HG03521 (cell line): ENCODE measurements around the gene CHD9.
"Not testable (repeated sequence)": the region's sequence is repeated elsewhere in the genome, so short reads cannot be mapped to it uniquely, and the experiment has no call there.

Source experiments
- ATAC-seq: cut with Tn5 transposase; IDR thresholded peaks from one replicate; pipeline ENCODE4 v1.9.1; 2021; ENCODE audit warnings: mild to moderate bottlenecking, moderate library complexity; ENCODE audit not compliant: unreplicated experiment

Gene CHD9

DNA sequence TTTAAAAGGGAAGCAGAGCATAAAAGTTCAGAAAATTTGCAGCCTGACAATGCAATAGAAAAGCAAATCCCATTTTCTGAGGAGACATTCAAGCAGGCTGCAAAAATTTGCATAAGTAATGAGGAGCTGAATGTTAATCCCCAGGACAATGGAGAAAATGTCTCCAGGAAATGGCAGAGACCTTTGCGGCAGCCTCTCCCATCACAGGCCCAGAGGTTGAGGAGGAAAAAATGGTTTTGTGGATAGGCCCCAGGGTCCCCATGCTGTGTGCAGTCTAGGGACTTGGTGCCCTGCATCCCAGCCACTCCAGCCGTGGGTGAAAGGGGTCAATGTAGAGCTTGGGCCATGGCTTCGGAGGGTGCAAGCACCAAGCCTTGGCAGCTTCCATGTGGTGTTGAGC is 19.5 kb downstream of the CHD9 start:
- ATAC-seq: not testable (repeated sequence)

DNA sequence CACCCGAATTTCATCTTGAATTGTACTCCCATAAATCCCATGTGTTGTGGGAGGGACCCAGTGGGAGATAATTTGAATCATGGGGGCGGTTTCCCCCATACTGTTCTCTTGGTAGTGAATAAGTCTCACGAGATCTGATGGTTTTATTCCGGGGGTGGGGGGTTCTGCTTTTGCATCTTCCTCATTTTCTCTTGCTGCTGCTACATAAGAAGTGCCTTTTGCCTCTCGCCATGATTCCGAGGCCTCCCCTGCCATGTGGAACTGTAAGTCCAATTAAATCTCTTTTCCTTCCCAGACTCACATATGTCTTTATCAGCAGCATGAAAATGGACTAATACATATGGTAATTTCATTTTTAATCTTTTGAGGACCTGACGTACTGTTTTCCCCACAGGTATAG is 20.7 kb downstream of the CHD9 start:
- not testable (repeated sequence) for ATAC-seq

DNA sequence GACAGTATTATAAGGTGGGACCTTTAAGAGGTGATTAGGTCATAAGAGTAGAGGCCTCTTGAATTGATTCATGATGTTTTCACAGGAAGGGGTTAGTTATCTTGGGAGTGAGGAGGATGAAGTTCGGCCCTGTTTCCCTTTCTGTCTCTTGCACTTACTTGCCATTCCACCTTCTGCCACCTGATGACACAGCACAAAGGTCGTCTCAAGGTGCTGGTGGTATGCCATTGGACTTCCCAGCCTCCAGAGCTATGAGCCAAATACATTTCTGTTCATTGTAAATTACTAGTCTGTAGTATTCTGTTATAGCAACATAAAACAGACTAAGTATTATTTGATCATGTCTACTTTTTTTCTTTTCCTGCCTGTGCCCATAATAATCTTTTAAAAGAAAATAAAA is 23.5 kb downstream of the CHD9 start:
- no peak for ATAC-seq

DNA sequence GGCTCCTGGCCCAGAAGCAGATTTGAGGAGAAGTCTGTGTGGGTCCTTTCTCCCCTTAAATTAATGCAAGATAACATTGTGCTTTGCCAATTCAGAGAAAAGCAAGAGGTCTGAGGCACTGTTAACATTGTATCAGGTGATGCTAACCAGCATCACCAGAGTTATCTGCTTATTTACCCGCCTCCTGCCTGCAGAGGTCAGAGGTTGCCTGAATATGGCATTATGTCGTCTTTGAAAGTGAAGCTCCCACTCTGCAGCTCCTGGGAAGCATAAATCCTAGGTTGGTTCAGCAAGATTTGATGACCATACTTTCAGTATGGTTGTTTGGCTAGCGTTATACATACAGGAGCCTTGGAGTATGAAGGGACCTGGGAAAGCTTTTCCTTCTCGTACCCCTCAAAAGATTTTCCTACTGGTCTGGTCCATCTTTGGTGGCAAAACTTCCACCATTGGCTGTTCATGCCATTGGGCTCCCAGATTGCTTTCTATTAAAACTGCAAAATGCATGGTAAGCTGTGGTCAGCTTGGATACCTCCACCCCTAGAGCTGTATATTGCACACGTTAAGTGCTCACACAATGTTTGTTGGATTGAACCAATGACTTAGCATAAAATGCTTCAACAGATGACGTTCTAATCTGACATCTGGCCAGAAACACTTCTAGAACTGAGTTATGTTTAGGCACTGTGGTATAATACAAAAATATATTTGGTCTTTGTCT is 24.1 kb downstream of the CHD9 start:
- no peak for ATAC-seq

DNA sequence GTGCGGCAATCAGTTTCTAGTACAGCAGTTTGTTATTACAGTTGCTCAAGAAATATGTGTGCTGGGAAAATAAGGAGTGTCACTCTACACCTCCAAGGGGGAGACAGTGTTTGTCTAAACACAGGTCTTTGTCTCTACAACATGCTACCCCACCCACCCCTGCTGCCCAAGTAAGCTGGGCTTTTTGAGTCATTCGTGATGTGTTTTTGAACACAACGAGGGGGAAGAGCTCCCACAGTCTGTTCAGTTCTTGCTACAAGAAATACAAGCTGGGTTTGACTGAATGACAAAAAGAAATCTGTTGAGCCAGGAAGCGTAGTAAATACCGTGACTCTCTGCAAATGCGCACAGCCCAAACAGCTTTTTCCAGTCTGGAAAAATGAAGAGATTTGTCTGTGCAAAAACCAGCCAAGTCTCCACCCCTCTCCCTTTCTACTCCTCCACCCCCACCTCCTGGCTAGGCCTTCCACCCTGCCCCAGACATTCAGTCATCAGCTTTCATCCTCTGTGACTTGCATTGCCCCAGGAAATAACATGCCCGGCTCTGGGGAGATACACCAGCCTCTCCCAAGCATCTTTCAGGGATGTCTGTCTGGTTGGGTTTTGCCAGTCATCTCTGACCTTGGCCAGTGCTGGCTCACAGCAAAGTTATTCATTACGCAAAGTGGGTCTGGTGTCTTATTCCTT is 25.7 kb downstream of the CHD9 start:
- ATAC-seq: no peak

DNA sequence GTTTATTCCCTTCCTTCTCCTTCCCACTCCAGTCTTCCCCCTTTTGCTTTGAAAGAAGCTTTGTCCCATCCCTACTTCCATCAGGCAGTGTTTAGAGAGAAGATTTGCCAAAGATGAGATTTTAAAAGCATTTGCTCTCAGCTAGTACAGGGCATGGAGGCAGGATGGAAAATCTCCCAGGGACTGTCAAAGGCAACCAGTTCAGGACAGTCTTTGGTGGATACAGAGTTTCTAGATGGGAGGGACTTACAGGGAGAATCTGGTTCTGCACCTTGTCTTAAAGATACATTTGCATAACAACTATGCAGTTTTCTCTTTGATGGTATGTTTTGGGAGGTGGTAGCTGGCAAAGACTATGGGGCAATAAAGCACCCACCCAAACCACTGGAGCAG is 26.2 kb downstream of the CHD9 start:
- no peak for ATAC-seq

DNA sequence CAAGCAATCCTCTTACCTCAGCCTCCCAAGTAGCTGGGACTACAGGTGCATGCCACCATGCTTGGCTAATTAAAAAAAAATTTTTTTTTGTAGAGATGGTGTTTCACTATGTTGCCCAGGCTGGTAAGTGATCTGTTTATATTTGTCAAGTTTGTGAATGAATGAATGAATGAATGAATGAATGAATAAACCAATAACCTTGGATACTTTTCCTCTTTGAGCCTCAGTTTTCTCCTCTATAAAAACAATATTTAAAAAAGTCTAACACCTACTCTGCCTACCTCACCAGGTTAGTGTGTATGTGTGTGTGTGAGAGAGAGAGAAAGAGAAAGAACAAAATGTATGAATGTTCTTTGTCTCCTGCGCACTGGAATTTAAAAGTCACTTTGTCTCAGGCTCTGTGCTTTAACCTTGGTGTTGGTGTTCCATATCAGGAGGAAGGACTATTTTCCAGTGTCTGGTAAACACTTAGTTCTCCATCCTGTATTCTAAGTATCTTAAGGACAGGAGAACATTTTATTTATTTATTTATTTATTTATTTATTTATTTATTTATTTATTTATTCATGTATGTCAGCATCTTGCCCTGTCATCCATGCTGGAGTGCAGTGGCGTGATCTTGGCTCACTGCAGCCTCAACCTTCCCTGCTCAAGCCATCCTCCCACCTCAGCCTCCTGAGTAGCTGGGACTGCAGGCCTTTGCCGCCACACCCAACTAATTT is 27.1 kb downstream of the CHD9 start:
- ATAC-seq: no peak

DNA sequence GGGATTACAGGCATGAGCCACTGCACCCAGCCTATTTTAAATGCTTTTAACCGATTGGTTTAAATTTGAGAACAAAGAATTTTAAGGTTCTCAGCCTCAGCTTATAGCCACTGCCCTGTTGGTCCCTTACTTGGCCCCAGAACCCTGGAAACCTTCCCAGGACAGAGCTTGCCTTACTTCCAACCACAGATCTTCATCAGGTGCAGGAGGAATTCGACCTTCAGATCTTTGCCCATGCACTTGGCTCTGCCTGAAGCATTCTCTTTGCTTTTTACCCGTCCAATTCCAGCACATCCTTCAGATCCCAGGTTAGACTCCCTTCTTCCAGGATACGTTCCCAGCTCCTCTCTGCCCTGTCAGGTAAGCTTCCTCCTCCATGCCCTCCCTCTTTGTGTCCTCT is 27.7 kb downstream of the CHD9 start:
- no peak for ATAC-seq

DNA sequence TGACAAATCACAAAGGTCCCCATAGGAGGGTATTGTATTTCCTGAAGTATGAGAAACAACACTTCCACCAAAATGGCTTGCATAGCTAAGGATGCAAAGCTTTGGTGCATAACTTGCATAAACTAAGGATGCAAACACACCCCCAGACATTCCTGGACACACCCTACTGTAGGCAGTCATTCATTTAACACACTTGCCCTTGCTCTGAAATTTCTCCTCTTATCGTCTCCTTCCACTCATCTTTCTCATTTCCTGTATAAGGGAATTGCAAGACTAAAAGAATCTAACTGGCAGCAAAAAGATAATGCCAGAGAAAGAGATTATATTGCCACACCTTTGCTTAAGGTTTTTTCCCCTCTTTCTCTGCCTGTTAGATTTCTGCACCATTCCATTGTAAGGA is 28.3 kb downstream of the CHD9 start:
- ATAC-seq: no peak

DNA sequence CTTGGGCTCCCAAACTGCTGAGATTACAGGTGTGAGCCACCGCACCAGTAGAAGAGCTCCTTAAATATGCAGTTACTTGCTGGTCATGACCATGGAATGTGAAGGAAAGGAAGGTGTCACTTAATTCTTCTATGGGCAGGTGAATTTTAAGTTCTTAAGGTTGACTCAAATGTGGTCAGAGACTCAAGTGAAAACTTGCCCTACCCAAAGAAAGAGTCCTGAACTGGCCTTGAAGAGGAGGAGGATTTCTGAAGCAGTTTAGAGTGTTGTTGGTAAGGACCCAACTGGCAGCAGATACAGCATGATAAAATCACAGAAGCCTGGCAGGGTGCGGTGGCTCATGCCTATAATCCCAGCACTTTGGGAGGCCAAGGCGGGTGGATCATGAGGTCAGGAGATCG is 29.4 kb downstream of the CHD9 start:
- no peak for ATAC-seq

DNA sequence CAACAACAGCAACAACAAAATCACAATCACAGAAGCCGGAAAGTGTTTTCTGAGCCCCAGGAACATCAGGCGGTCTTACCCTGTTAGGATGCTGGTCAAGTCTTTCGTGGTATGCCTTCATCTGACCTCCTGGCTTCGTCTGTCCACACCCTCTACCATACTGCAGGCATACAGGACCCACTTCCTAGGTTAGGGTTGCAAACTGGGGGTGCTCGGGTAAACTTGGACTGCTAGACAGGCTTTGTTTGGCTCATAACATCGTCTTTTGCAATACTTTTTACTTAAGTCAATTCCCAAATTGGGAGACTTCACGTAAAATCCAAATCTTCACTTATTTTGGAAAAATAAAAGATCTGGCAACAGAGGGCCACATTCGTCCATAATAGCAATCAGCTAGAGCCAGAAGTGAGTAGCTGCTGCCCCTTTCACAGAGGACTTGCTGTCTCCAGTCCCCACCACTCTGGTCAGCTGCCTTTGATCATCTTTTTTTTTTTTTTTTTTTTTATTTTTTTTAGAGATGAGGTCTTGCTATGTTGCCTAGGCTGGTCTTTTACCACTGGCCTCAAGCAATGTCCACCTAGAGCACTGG is 30.0 kb downstream of the CHD9 start:
- no peak for ATAC-seq

DNA sequence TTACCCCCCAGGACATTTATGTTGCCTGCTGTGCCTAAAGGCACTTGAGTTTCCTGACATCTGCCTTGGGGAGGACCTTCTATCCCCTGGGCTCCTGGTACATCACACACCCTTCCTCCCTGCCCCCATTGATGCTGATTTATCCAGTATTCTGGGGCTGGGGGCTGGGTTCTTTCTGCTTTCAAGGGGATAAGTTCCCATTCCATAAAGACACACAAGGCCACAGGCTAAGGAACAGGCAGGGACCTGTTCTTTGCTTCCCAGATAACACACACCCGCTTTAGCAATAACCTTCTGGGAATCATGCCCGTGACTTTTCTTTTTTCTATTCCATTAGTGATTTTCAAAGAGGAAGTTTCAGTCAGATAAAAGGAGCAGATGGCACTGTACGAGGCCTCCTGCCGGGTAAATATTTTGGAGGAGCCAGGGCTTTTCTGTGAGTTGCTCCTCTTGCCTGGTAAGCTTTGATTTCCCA is 30.6 kb downstream of the CHD9 start:
- no peak for ATAC-seq

DNA sequence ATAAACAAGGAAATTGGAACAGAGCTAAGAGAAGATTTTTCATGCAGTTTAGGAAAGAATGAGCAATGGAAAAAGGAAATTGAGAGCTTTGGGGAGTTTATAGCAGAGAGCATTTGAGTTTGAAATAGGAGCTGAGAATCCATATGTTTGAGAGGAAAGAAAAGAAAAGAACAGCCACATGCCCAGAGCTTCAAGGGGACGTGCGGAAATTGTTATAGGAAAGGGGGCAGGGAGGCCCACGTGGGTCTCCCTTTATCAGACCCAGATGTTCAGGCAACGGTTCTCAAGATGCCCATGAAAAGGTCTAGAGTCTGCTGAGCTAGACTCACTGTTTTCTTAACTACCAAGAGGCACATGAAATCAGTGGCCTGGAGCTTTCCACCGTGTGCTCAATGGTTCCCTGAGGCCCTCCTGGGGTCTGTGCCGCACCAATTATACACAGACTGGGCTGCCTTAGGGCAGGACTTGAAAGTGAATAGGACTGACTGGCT is 31.2 kb downstream of the CHD9 start:
- no peak for ATAC-seq

DNA sequence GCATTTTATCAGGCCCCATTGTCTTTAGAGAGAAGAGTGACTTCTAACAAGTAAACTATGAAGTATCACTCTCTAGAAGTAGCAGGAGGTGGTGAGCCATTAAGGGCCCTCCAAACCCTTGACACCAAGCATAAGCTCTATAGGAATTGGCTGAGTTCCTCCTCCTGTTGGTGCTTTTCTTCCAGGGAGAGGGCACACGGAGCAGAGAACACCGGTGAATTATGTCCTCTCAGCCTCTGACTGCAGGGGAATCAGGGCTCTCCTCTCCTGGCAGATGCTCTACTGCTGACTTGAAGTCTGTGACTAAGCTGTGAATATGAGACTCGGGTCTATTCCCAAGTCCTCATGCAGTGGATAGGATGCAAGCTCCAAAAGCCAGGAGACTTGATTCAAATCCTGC is 32.3 kb downstream of the CHD9 start:
- ATAC-seq: no peak

DNA sequence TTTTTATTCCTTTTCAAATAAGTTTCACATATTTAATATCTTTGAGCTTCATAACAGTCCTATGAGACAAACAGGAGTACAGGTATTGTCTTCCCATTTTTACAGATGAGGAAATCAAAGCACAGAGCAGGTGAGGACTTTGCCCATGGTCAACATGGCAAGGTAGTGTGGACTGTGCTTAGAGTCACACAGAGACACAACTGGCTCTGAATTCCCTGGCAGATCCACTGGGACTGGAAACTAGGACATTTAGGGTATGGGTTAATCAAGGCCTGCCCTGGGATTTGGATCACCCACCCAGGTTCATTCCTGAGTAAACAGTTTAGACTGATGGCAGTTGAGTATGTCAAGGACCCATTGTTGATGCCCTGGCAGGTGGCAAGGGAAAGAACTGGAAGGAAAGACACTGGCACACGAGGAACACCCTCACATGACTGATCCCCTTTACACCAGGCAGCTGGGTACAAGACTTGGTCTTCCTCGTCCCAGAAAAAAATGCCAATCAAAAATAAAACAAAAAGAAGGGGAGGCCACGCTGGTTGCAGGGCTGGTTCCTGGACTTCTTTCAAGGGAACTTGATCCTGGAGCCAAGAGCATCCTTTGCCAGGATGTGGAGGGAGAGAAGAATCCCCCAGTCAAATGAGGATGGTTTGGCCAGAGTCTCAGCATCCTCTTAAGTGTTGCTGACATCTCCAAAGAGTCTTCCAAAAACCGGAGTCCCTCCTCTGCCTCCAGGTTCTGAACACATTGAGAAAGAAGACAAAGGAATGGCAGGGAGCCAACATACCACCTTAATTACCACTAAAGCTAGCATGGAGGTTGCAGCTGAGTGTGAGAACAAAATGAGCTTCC is 34.9 kb downstream of the CHD9 start:
- ATAC-seq: no peak

DNA sequence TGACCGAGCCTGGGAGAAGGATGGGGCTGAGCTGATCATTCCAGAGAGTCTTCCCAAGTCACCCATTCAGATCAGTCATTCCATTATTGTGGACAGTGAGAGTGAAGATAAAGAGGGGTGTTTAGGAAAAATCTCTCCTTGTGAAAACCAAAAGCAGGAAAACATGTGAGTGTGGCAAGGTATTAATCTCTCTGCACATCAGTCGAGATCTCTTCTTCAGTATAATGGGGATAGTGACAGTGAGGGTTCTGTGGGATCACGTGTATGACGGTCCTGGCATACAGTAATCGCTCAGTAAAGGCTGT is 35.4 kb downstream of the CHD9 start:
- no peak for ATAC-seq

DNA sequence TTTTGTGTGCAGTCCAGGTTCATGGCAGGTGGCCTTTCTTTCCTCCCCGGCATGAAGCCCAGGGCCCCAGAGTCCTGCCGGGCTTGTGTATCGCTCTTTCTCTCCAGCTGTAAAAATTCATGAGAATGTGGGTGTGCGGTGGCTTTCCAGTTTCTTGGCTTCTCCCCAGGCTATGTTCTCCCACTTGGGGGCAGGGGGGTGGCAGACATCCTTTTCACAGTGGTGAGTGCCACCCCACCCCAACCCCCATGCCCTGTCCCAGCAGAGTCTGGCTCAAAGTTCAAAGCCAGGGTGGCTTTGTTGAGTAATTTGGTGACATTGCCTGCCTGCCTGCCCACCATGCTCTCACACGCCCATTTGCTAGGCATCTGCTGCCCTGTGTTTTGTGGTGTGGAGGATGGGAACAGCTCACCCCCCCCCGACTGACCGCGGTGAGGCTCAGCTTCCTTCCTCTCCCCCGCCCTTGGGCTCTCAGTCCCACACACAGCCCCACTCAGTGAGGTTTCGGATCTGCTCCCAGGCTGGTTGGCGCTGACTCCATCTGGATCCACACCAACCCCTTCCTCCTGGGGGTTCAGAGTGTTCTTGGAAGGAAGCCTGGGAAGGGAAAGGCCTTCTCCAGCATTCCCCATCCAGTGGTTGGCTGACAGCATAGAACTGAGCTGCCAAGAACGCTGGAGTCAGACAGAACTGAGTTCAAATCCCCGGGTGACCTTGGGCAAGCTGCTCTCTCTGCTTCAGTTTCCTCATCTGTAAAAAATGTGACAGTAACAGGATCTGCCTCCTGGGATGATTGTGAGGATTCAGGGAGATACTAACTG is 36.0 kb downstream of the CHD9 start:
- no peak for ATAC-seq

DNA sequence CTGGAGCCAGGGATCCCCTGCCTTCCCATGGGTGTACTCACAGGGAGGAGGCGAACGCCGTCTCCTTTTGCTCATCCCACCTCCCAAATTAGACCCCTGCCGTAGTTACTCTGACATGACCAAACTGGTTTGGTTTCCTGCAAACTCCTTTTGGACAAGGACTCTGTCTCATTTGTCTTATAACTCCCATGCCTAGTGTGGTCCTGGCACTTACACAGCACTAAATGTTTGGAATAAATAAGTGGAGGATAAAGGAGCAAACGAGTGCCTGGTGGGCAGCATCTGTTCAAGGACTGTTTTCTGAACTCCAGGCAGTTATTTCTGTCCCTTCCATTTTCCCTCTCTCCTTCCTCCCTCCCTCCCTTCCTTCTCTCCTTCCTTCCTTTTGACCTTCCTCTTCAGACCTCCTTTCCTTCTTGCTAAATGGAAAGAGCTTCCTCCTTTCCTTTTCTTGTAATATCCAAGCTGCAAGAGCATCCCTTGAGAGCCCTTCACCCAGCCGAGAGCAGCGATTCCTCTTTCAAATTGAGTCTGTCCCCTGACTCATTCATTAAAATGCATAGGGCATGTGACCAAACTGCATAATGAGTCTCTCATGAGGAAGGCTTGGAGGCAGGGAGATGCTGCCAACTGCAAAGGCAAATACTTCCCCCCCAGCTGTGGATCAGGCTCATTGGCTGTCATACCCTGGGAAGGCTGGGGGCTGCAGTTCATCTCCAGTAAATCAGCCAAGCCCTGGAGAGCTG is 36.8 kb downstream of the CHD9 start:
- no peak for ATAC-seq

DNA sequence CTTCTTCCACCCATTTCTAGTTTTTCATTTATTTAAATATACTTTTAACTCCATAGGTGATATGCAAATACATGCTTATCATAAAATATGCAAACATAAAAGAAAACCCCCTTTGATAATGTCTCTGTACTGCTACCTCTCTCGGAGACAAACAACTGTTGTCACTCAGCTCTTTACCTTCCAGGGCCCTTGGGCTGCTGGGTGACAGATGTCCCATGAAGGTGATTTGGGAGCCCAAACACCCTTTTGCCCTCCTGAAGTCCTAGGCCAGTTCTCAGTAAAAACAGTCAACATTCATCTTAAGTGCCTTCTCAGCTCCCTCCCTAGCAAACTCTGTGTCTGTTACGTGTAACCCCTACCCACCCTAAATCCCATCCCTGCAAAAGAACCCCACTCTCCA is 37.5 kb downstream of the CHD9 start:
- no peak for ATAC-seq
